IMR-90 (cell line): ENCODE data around the gene RNF186. TPM values are rescaled to one million over a fixed set of nuclear protein-coding genes. Genes with fewer than 3 reads are reported as not detected.

Experiments
- ATAC-seq: fragments of 200-7000 bp; cut with Tn5 transposase; 2 replicates; pipeline ENCODE4 v1.9.1; 2020; ENCODE audit warnings: low read depth, mild to moderate bottlenecking, moderate library complexity
- BruUV-seq: library from RNA; stranded (reverse); fragments of 400-500 nt; replicated peaks from 2 replicates; lab custom pipeline; 2021; lab: Mats Ljungman, UMichigan
- CTCF ChIA-PET: fragments of 300-600 bp; formaldehyde crosslinking; extraction: SDS; loops from one replicate; lab custom pipeline; 2021; ENCODE audit warnings: antibody characterized with exemption; lab: Yijun Ruan, JAX
- POLR2A ChIA-PET: fragments of 300-600 bp; sonication (Branson Sonifier 250); formaldehyde crosslinking; loops from one replicate; lab custom pipeline; 2022; ENCODE audit warnings: antibody characterized with exemption; ENCODE audit not compliant: unreplicated experiment; lab: Charles Lee
- DNase-seq: peaks from one replicate; pipeline ENCODE4 v3.0.0; 2013
- H2AFZ ChIP-seq: replicated peaks from 2 replicates; pipeline ENCODE3; 2013; ENCODE audit warnings: low read length, mild to moderate bottlenecking; ENCODE audit not compliant: poor library complexity
- H2AK5ac ChIP-seq: 2 replicates; pipeline ENCODE4 v1.6.1; 2013; ENCODE audit warnings: low read depth, low read length, inconsistent platforms
- H2AK9ac ChIP-seq: replicated peaks from 2 replicates; pipeline ENCODE3; 2013; ENCODE audit warnings: mild to moderate bottlenecking, low read depth, low read length, moderate library complexity; ENCODE audit not compliant: poor library complexity
- H2BK120ac ChIP-seq: 2 replicates; pipeline ENCODE4 v1.6.1; 2013; ENCODE audit warnings: low read depth, low read length, inconsistent platforms
- H2BK15ac ChIP-seq: 3 replicates; pipeline ENCODE4 v1.6.1; 2013; ENCODE audit warnings: low read depth, low read length, inconsistent platforms
- H2BK20ac ChIP-seq: 2 replicates; pipeline ENCODE4 v1.6.1; 2013; ENCODE audit warnings: low read depth, mild to moderate bottlenecking, inconsistent platforms, low read length, moderate library complexity
- H2BK5ac ChIP-seq: 2 replicates; pipeline ENCODE4 v1.6.1; 2013; ENCODE audit warnings: mild to moderate bottlenecking, low read depth, low read length, inconsistent platforms; ENCODE audit not compliant: poor library complexity, severe bottlenecking
- H3K14ac ChIP-seq: replicated peaks from 2 replicates; pipeline ENCODE4 v1.6.1; 2013; ENCODE audit warnings: low read depth, low read length, inconsistent platforms
- H3K18ac ChIP-seq: 2 replicates; pipeline ENCODE4 v1.6.1; 2013; ENCODE audit warnings: low read depth, low read length, control low read depth
- H3K23ac ChIP-seq: 2 replicates; pipeline ENCODE4 v1.6.1; 2013; ENCODE audit warnings: low read depth, low read length, inconsistent platforms
- H3K27ac ChIP-seq: 2 replicates; pipeline ENCODE4 v1.5.1; 2013; ENCODE audit warnings: mild to moderate bottlenecking, control low read depth, low read length; ENCODE audit not compliant: insufficient read depth
- H3K27me3 ChIP-seq: 2 replicates; pipeline ENCODE4 v1.6.1; 2013; ENCODE audit warnings: low read length; ENCODE audit not compliant: control insufficient read depth, insufficient read depth
- H3K36me3 ChIP-seq: 2 replicates; pipeline ENCODE4 v1.6.1; 2013; ENCODE audit warnings: low read length, mixed read lengths; ENCODE audit not compliant: control insufficient read depth, insufficient read depth
- H3K4ac ChIP-seq: 2 replicates; pipeline ENCODE4 v1.6.1; 2013; ENCODE audit warnings: low read depth, low read length, inconsistent platforms
- H3K4me1 ChIP-seq: 2 replicates; pipeline ENCODE4 v1.6.1; 2013; ENCODE audit warnings: low read length, mixed read lengths; ENCODE audit not compliant: control insufficient read depth, insufficient read depth
- H3K4me2 ChIP-seq: 2 replicates; pipeline ENCODE4 v1.6.1; 2013; ENCODE audit warnings: low read depth, mild to moderate bottlenecking, control low read depth, low read length, moderate library complexity
- H3K4me3 ChIP-seq: 2 replicates; pipeline ENCODE4 v1.5.1; 2013; ENCODE audit warnings: low read depth, mild to moderate bottlenecking, control low read depth, low read length, moderate library complexity; ENCODE audit not compliant: insufficient read depth
- H3K56ac ChIP-seq: 2 replicates; pipeline ENCODE4 v1.6.1; 2013; ENCODE audit warnings: low read length, inconsistent platforms; ENCODE audit not compliant: insufficient read depth; ENCODE audit errors: extremely low read depth
- H3K79me1 ChIP-seq, 2 experiments: 2 replicates each; pipeline ENCODE4 v1.6.1; 2013; ENCODE audit warnings: low read length in 2 of 2, inconsistent platforms in 1 of 2, low read depth in 1 of 2
- H3K9ac ChIP-seq: 2 replicates; pipeline ENCODE4 v1.6.1; 2013; ENCODE audit warnings: low read depth, low read length, control low read depth
- H3K9me1 ChIP-seq: 2 replicates; pipeline ENCODE4 v1.6.1; 2013; ENCODE audit warnings: low read length, inconsistent platforms; ENCODE audit not compliant: insufficient read depth
- H3K9me3 ChIP-seq: 2 replicates; pipeline ENCODE4 v1.6.1; 2013; ENCODE audit warnings: low read length; ENCODE audit not compliant: control insufficient read depth, insufficient read depth
- H4K20me1 ChIP-seq: 2 replicates; pipeline ENCODE4 v1.6.1; 2013; ENCODE audit warnings: low read length, inconsistent platforms; ENCODE audit not compliant: insufficient read depth
- H4K5ac ChIP-seq: 2 replicates; pipeline ENCODE4 v1.6.1; 2013; ENCODE audit warnings: mild to moderate bottlenecking, low read depth, low read length, control low read depth
- H4K8ac ChIP-seq, 2 experiments: 2 replicates each; pipeline ENCODE4 v1.6.1; 2013; ENCODE audit warnings: low read depth in 2 of 2, low read length in 2 of 2, control low read depth in 1 of 2, inconsistent platforms in 1 of 2
- H4K91ac ChIP-seq: 2 replicates; pipeline ENCODE4 v1.6.1; 2013; ENCODE audit warnings: low read depth, low read length, inconsistent platforms; ENCODE audit not compliant: insufficient read depth
- BHLHE40 ChIP-seq: fragments of 150-350 bp; IDR thresholded peaks from 2 replicates; pipeline ENCODE4 v1.6.1; 2016; ENCODE audit warnings: mild to moderate bottlenecking, low read depth, low read length
- CEBPB ChIP-seq: IDR thresholded peaks from 2 replicates; pipeline ENCODE4 v1.6.1; 2012; ENCODE audit warnings: low read depth, low read length, improper control_type of control experiment
- CHD1 ChIP-seq: IDR thresholded peaks from 2 replicates; pipeline ENCODE4 v1.6.1; 2012; ENCODE audit warnings: low read depth, low read length, improper control_type of control experiment
- FOS ChIP-seq: fragments of 150-350 bp; IDR thresholded peaks from 2 replicates; pipeline ENCODE4 v1.6.1; 2016; ENCODE audit warnings: low read depth, low read length
- MAFK ChIP-seq: IDR thresholded peaks from 2 replicates; pipeline ENCODE4 v1.6.1; 2012; ENCODE audit warnings: low read depth, low read length, improper control_type of control experiment
- MAZ ChIP-seq: IDR thresholded peaks from 2 replicates; pipeline ENCODE4 v1.6.1; 2012; ENCODE audit warnings: low read depth, mild to moderate bottlenecking, low read length, improper control_type of control experiment, moderate library complexity, borderline replicate concordance
- MXI1 ChIP-seq: IDR thresholded peaks from 2 replicates; pipeline ENCODE4 v1.6.1; 2012; ENCODE audit warnings: low read depth, mild to moderate bottlenecking, low read length, moderate library complexity, borderline replicate concordance
- NFE2L2 ChIP-seq: fragments of 150-350 bp; IDR thresholded peaks from 2 replicates; pipeline ENCODE4 v1.6.1; 2016; ENCODE audit warnings: low read depth, mild to moderate bottlenecking, low read length
- POLR2A ChIP-seq: IDR thresholded peaks from 2 replicates; pipeline ENCODE4 v1.6.1; 2012; ENCODE audit warnings: mild to moderate bottlenecking, low read depth, low read length
- RAD21 ChIP-seq: IDR thresholded peaks from 2 replicates; pipeline ENCODE4 v1.6.1; 2012; ENCODE audit warnings: low read length, improper control_type of control experiment
- RCOR1 ChIP-seq: IDR thresholded peaks from 2 replicates; pipeline ENCODE4 v1.6.1; 2012; ENCODE audit warnings: mild to moderate bottlenecking, low read length, improper control_type of control experiment; ENCODE audit not compliant: insufficient replicate concordance
- RFX5 ChIP-seq: IDR thresholded peaks from 2 replicates; pipeline ENCODE4 v1.8.0; 2012; ENCODE audit warnings: low read depth, mild to moderate bottlenecking, low read length, moderate library complexity
- SMC3 ChIP-seq: fragments of 150-350 bp; IDR thresholded peaks from 2 replicates; pipeline ENCODE4 v1.6.1; 2016; ENCODE audit warnings: low read depth, mild to moderate bottlenecking, antibody characterized with exemption, low read length, moderate library complexity
- USF2 ChIP-seq: fragments of 150-350 bp; IDR thresholded peaks from 2 replicates; pipeline ENCODE4 v1.6.1; 2017; ENCODE audit warnings: mild to moderate bottlenecking, antibody characterized with exemption, low read length, low read depth
- WGBS, 2 experiments: methylation state at CpG; one replicate each; pipeline versions ENCODE4 v1.1.5 to v1.1.7; 2013; ENCODE audit warnings: missing lambda C conversion rate in 2 of 2; ENCODE audit not compliant: insufficient read length in 1 of 2; ENCODE audit errors: extremely low coverage in 2 of 2; 5-methylcytosine and 5-hydroxymethylcytosine counted together
- dilution Hi-C: fragments of 300-500 bp; cut with HindIII; formaldehyde crosslinking; loops from one replicate; pipeline ENCODE4 v1.14.3; 2018; ENCODE audit warnings: low sequenced_read_pairs; ENCODE audit not compliant: unreplicated experiment
- in situ Hi-C: fragments of 300-500 bp; cut with MboI; formaldehyde crosslinking; loops from 3 replicates; pipeline ENCODE4 v1.14.3; 2019; ENCODE audit warnings: low sequenced_read_pairs, inconsistent platforms, mixed read lengths
- intact Hi-C: fragments of 100-400 bp; cut with micrococcal nuclease; formaldehyde crosslinking; loops from 2 replicates; pipeline ENCODE4 v1.10.0; 2022
- polyA plus RNA-seq, 3 experiments: library from polyadenylated mRNA; depleted of rRNA; stranded (reverse); fragments of >200 nt; gene quantifications; 2 replicates each; pipeline ENCODE4 v1.2.3, GENCODE V29; 2012; ENCODE audit warnings: low replicate concordance in 1 of 3
- total RNA-seq: library from RNA; depleted of rRNA; stranded (reverse); fragments of >200 nt; gene quantifications from 2 replicates; pipeline ENCODE4 v1.2.3, GENCODE V29; 2012
- TF ChIP-seq, protein P1 (sequence below): fragments of 150-350 bp; IDR thresholded peaks from 2 replicates; pipeline ENCODE4 v1.6.1; 2016; ENCODE audit warnings: low read depth, mild to moderate bottlenecking, low read length, moderate library complexity, borderline replicate concordance

RNF186 gene
- total and polyA plus RNA-seq, 2 of the 4 experiments (the other 2 are of a cell fraction), result not detected

DNA sequence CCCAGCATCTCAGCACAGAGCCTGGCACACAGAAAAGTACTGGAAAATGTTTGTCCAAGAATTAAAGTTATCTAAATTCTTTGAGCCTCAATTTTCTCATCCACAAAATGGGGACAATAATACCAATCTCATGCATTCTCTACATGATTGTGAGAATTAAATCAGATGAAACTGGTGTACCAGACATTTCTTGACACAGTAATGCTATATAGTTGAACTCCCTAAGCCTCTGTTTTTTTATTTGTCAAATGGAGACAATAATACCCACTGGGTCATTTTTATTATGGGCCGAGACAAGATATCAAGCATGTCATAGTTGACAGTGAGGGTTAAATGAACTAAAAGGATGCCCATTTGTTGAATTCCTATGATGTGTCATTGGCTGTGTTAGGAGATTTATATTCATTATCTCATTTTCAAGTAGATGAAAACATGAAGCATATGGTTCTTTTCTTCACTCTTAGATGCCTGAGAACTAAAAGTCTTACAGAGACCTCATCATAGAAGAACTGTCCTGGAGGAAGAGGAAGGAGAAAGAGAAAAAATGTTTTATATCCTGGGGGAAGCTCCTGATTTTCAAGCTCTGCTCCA lies 49.6 kb upstream of the RNF186 start:
- H4K20me1 ChIP-seq, result no peaks in the 10 kb centered on the region
- in situ Hi-C loops, result no loop called here
- H3K14ac ChIP-seq, result no peak overlapping the region
- H3K27me3 ChIP-seq, result no peaks in the 10 kb centered on the region
- H3K4me1 ChIP-seq, result peaks cover 6% of the 10 kb centered on the region; the same call in 1 of the 2 replicates
- TF ChIP-seq POLR2A, result no peak
- TF ChIP-seq MAZ, result no peak
- no peak for TF ChIP-seq RCOR1
- TF ChIP-seq, protein P1, sequence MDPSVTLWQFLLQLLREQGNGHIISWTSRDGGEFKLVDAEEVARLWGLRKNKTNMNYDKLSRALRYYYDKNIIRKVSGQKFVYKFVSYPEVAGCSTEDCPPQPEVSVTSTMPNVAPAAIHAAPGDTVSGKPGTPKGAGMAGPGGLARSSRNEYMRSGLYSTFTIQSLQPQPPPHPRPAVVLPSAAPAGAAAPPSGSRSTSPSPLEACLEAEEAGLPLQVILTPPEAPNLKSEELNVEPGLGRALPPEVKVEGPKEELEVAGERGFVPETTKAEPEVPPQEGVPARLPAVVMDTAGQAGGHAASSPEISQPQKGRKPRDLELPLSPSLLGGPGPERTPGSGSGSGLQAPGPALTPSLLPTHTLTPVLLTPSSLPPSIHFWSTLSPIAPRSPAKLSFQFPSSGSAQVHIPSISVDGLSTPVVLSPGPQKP, result no peak
- TF ChIP-seq MAFK, result no peak
- TF ChIP-seq RAD21, result no peak
- TF ChIP-seq RFX5, result no peak
- TF ChIP-seq CHD1, result no peak
- no peak for TF ChIP-seq NFE2L2
- TF ChIP-seq FOS, result no peak
- no peak for TF ChIP-seq USF2
- no peak for TF ChIP-seq SMC3
- no peak for TF ChIP-seq MXI1
- TF ChIP-seq CEBPB, result no peak
- TF ChIP-seq BHLHE40, result no peak
- ATAC-seq, result no peak
- no peak overlapping the region for H2AK9ac ChIP-seq
- H2AK5ac ChIP-seq, result peak overlapping the region; percentile 43; the same call in 1 of the 2 replicates
- no peak overlapping the region for H4K91ac ChIP-seq
- H3K18ac ChIP-seq, result no peak overlapping the region; the same call in 1 of the 2 replicates
- peak overlapping the region; percentile 51; the same call in 1 of the 2 replicates for H3K4ac ChIP-seq
- no peaks in the 10 kb centered on the region for H3K79me1 ChIP-seq
- CTCF ChIA-PET, result interaction anchor here (0.6 kb wide), 1 partner anchor 143 kb away, joined by 4 read pairs; no protein-coding TSS in a partner anchor
- peak overlapping the region; percentile 34; the same call in 1 of the 2 replicates for H2BK20ac ChIP-seq
- DNase-seq, result no peak
- H3K56ac ChIP-seq, result no peak overlapping the region
- H3K9me1 ChIP-seq, result peaks cover 6% of the 10 kb centered on the region
- no peak overlapping the region for H3K27ac ChIP-seq
- POLR2A ChIA-PET, result no interaction called here
- no CpG with 5 or more reads among the region's 1 CpG for WGBS, 2 experiments
- H4K8ac ChIP-seq, result 0 out of 4 replicates have a peak overlapping the region, but pooled peaks of 1 of the 2 experiments have one; percentile 13
- BruUV-seq, result no TSS peak
- H3K36me3 ChIP-seq, result no peaks in the 10 kb centered on the region
- no peak overlapping the region for H3K4me3 ChIP-seq
- dilution Hi-C loops, result no loop called here
- H2BK120ac ChIP-seq, result peak overlapping the region; percentile 50; the same call in 1 of the 2 replicates
- no peak overlapping the region for H3K9ac ChIP-seq
- H2BK5ac ChIP-seq, result no peak overlapping the region
- H2BK15ac ChIP-seq, result no peak overlapping the region; the same call in 2 of the 3 replicates
- intact Hi-C loops, result no loop called here
- H3K9me3 ChIP-seq, result peaks cover 3% of the 10 kb centered on the region; the same call in 1 of the 2 replicates
- H3K4me2 ChIP-seq, result no peak overlapping the region
- no peak overlapping the region for H3K23ac ChIP-seq
- no peak overlapping the region for H2AFZ ChIP-seq
- no peak overlapping the region for H4K5ac ChIP-seq
